Measurements from ENCODE around the gene MIF.

DNA sequence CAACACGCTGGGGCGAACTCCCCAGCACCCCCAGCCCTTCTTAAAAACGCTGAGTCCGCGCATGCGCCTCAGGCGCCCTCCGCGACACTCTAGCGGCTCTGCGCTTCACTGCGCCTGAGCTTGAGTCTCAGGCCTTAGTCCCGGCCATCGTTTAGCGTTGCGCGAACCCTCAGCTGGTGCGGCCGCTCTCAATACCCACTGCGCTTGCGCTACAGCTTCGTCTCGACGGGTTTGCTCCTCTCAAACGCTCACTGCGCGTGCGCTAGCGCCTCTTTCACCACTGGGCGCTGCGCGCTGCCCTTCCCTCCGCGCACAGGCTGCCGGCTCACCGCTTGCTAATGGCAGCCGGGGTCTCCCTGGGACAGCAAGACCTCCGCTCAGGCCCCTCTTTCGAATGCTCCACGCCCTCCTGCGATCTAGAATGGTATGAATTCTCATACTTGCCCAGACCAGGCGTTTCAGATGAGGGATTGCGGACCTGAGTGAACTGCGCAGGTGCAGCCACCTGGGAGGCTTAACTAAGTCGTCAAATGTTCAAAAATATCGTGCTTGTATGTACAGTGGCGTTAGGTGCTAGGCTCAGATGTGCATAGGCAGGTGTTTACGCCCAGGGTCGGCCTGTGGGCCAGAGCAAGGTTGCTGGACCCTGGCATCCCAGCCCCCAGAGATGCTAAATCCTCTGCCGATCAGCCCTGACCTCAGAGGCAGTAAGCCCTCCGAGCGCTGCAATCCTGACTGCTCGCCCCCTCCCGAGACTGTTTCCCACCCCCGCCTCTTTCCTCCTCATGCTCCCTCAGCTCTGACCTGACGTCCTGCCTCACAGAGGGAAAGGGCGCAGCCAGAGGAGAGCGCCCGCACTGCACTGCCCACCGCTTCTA is 36.3 kb upstream of the MIF start, which contains the start of gene SLC2A11:
- no peak for TF ChIP-seq SP1 (IDR thresholded peaks at IDR 0.05)
- no peak for TF ChIP-seq BHLHE40 (IDR thresholded peaks at IDR 0.05; ENCODE audit: borderline replicate concordance)
- no peak for TF ChIP-seq HDGF (IDR thresholded peaks at IDR 0.05; ENCODE audit: borderline replicate concordance)
- TF ChIP-seq ARNT (IDR thresholded peaks at IDR 0.05) = no peak
- TF ChIP-seq SUZ12 (IDR thresholded peaks at IDR 0.05) = no peak
